GM19372 (cell line): Measurements from ENCODE around the gene SLC24A3.

Experiments
- ATAC-seq: cut with Tn5 transposase; IDR thresholded peaks from one replicate; pipeline ENCODE4 v1.9.1; 2021; ENCODE audit warnings: mild to moderate bottlenecking, low read depth, moderate library complexity; ENCODE audit not compliant: unreplicated experiment

SLC24A3 gene

DNA sequence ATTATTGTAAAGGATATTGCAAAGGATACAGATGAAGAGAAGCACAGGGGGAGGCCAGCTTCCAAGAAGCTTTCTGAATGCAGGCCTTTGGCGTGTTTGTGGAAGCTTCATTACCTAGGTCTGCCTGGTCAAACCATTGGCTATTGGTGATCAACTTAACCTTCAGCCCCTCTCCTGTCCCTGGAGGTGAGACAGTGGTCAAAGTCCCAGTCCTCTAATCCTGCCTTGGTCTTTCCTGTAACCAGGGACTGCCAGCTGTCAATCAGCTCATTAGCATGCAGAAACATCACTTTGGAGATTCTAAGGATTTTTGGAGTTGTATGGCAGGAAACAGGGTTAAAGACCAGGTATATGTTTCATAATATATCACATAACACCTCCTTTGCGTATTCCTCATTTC lies 558.6 kb downstream of the SLC24A3 start:
- no peak for ATAC-seq
